ENCODE data around the gene ABCA10.

ABCA10 gene

GRCh38 chr17:69103557-69104233, 124.9 kb downstream of the ABCA10 start:
- DNase-seq (ENCODE audit: low read depth): no peak
- H3K4me3 ChIP-seq (ENCODE audit: low read length): no peak overlapping the region
- no peak for TF ChIP-seq CTCF (conservative IDR thresholded peaks at IDR 0.05; ENCODE audit: low read length)

- no peak overlapping the region for H3K4me3 ChIP-seq (ENCODE audit: low read length)
- DNase-seq (ENCODE audit: low read depth): no peak
- no peak for TF ChIP-seq CTCF (conservative IDR thresholded peaks at IDR 0.05; ENCODE audit: low read length)
Measured at GRCh38 chr17:69098625-69099024, 130.0 kb downstream of the ABCA10 start.

All from AG10803 (cell line).